ENCODE results near the gene TMCO1. TPM values are rescaled to one million over a fixed set of nuclear protein-coding genes. Genes with fewer than 3 reads are reported as not detected.
A peak's percentile ranks its signal among the peaks of the same experiment; 100 is the strongest.

The TMCO1 gene
- polyA plus RNA-seq, 1 experiment, result 200 TPM

DNA sequence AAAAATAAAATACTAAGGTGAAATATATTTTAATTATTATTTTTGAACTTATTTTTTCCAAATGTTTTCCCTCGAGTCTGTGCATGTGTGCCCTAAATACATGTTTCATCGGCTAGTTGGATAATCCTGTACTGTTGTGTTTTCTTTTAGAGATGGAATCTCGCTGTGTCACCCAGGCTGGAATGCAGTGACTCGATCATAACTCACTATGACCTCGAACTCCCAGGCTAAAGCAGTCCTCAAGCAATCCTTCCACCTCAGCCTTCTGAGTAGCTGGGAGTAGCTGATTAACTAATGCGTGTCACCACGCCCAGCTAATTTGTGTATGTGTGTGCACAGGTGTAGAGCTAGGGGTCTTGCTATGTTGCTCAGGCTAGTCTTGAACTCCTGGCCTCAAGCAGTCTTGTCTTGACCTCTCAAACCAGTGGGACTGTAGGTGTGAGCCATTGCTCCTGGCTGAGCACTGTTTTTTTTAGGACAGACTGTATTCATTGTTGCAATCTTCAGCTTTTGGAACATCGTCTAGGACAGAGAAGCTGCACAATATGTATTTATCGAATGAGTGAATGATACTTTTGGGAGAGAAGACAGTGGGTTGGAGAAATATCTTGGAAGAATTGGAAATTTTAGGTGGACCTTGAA is 4.8 kb upstream of the TMCO1 start:
- Histone ChIP-seq H3K27me3 (ENCODE audit: control insufficient read depth, insufficient read depth, low read length) (no peaks in the 10 kb centered on the region), H3K4me3 (ENCODE audit: low read depth, low read length) (no peak overlapping the region), H3K9me3 (ENCODE audit: control insufficient read depth, insufficient read depth, low read length) (no peaks in the 10 kb centered on the region), H3K27ac (ENCODE audit: low read depth, low read length) (no peak overlapping the region)
- TF ChIP-seq, protein P1, sequence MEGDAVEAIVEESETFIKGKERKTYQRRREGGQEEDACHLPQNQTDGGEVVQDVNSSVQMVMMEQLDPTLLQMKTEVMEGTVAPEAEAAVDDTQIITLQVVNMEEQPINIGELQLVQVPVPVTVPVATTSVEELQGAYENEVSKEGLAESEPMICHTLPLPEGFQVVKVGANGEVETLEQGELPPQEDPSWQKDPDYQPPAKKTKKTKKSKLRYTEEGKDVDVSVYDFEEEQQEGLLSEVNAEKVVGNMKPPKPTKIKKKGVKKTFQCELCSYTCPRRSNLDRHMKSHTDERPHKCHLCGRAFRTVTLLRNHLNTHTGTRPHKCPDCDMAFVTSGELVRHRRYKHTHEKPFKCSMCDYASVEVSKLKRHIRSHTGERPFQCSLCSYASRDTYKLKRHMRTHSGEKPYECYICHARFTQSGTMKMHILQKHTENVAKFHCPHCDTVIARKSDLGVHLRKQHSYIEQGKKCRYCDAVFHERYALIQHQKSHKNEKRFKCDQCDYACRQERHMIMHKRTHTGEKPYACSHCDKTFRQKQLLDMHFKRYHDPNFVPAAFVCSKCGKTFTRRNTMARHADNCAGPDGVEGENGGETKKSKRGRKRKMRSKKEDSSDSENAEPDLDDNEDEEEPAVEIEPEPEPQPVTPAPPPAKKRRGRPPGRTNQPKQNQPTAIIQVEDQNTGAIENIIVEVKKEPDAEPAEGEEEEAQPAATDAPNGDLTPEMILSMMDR (IDR thresholded peaks at IDR 0.05; ENCODE audit: low read depth, low read length), result no peak
- peak; percentile 27 for DNase-seq (ENCODE audit: low read depth, low spot score)
- ChIA-PET CTCF (no interaction called here), POLR2A (interaction anchor here (1.0 kb wide), 1 partner anchor 56 kb away, joined by 5 read pairs; no protein-coding TSS in a partner anchor)

DNA sequence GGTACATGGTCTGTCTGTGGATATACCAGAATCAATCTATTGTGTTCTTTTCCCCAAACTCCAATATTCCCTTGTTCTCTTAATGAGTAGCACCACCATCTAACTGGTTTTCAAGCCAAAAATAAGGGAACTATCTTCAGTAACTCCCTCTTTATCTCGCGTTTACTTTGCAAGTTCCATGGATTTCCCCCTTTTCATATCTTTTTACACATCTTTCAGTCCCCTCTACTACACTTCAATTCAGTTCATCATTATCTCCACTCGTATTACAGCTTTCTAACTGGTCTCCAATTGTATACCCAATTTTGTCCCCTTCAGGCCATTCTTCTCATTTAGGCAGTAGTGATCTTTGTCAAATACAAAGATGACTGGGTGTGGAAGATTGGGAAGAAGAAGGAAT is 4.1 kb upstream of the TMCO1 start:
- Histone ChIP-seq H3K27ac (ENCODE audit: low read depth, low read length) (no peak overlapping the region), H3K4me3 (ENCODE audit: low read depth, low read length) (no peak overlapping the region), H3K27me3 (ENCODE audit: control insufficient read depth, insufficient read depth, low read length) (no peaks in the 10 kb centered on the region), H3K9me3 (ENCODE audit: control insufficient read depth, insufficient read depth, low read length) (no peaks in the 10 kb centered on the region)
- CTCF ChIA-PET, result interaction anchor here (2.0 kb wide), 1 partner anchor 141 kb away, joined by 17 read pairs; no protein-coding TSS in a partner anchor
- DNase-seq (ENCODE audit: low read depth, low spot score), result no peak
- TF ChIP-seq, protein P1 (IDR thresholded peaks at IDR 0.05; ENCODE audit: low read depth, low read length), result no peak
- POLR2A ChIA-PET, result interaction anchor here (1.0 kb wide), 1 partner anchor 56 kb away, joined by 5 read pairs; no protein-coding TSS in a partner anchor

DNA sequence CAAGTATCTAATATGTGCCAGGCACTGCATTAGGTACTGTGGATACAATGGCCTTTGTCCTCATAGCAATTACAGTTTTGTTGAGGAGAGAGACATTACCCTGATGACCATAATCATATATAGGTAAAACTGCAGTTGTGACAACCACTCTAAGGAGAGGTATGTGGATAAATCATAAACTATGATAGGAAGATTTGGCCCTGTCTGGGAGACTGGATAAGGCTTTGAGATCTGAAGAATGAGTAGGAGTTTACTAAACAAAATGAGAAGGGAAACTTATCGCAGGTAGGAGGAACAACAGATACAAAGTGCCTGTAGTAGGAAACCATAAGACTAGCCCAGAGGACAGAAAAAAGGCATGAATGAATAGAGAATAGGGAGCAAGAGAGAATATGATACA is 4.4 kb downstream of the TMCO1 start:
- Histone ChIP-seq H3K4me3 (ENCODE audit: low read depth, low read length) (no peak overlapping the region), H3K9me3 (ENCODE audit: control insufficient read depth, insufficient read depth, low read length) (no peaks in the 10 kb centered on the region), H3K27me3 (ENCODE audit: control insufficient read depth, insufficient read depth, low read length) (no peaks in the 10 kb centered on the region), H3K27ac (ENCODE audit: low read depth, low read length) (no peak overlapping the region)
- TF ChIP-seq, protein P1 (IDR thresholded peaks at IDR 0.05; ENCODE audit: low read depth, low read length), result no peak
- ChIA-PET CTCF (no interaction called here), POLR2A (no interaction called here)
- no peak for DNase-seq (ENCODE audit: low read depth, low spot score)

DNA sequence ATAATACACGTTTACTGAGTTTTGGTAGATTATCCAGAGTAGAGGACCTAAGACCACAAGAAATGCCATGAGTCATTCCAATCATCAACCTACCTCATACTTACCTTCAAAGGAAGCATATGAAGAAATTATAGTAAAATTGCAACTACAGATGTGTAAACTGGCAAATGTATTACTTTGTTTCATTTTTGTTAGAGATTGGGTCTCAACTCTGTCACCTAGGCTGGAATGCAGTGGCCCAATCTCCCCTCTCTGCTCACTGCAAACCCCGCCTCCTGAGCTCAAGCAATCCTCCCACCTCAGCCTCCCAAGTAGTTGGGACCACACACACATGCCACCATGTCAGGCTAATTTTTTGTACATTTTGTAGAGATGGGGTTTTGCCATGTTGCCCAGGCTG is 5.2 kb downstream of the TMCO1 start:
- ChIA-PET CTCF (interaction anchor here (0.9 kb wide), 1 partner anchor 150 kb away, joined by 3 read pairs; no protein-coding TSS in a partner anchor), POLR2A (no interaction called here)
- Histone ChIP-seq H3K4me3 (ENCODE audit: low read depth, low read length) (no peak overlapping the region), H3K27ac (ENCODE audit: low read depth, low read length) (no peak overlapping the region), H3K9me3 (ENCODE audit: control insufficient read depth, insufficient read depth, low read length) (no peaks in the 10 kb centered on the region), H3K27me3 (ENCODE audit: control insufficient read depth, insufficient read depth, low read length) (no peaks in the 10 kb centered on the region)
- DNase-seq (ENCODE audit: low read depth, low spot score), result no peak
- TF ChIP-seq, protein P1 (IDR thresholded peaks at IDR 0.05; ENCODE audit: low read depth, low read length), result no peak

DNA sequence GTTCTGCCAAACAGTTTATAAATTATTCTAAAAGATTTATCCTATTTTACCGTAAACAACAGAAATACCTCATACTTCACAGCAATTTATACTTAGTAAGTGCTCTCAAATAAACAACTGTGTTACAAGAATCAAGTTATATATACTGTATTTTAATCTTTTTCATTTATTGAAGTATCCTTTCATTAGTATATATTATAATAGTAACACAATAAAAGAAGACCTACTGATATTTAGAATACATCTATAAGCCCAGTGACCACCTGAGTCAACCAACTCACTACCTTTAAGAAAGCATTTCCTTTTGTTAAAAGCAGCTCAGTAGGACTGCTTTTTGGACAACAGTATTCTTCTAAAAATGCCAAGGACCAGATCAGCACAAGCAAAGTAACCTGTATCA is 5.9 kb downstream of the TMCO1 start:
- ChIA-PET CTCF (interaction anchor here (0.9 kb wide), 1 partner anchor 151 kb away, joined by 3 read pairs; no protein-coding TSS in a partner anchor), POLR2A (no interaction called here)
- no peaks in the 10 kb centered on the region for H3K9me3 ChIP-seq (ENCODE audit: control insufficient read depth, insufficient read depth, low read length)
- TF ChIP-seq, protein P1 (IDR thresholded peaks at IDR 0.05; ENCODE audit: low read depth, low read length), result no peak
- DNase-seq (ENCODE audit: low read depth, low spot score), result no peak
- no peaks in the 10 kb centered on the region for H3K27me3 ChIP-seq (ENCODE audit: control insufficient read depth, insufficient read depth, low read length)
- no peak overlapping the region for H3K4me3 ChIP-seq (ENCODE audit: low read depth, low read length)
- no peak overlapping the region for H3K27ac ChIP-seq (ENCODE audit: low read depth, low read length)

Measured in AG04450 (cell line).